Activated CD4-positive, alpha-beta T cell treated with anti-CD3 and anti-CD28 coated beads for 48 hours (primary cell): Measurements from ENCODE around the gene ADAM10.

Experiments
- DNase-seq: peaks from one replicate; pipeline ENCODE4 v3.0.0-alpha.2; 2020

Gene ADAM10

GRCh38 chr15:58707397-58707796, 42.1 kb downstream of the ADAM10 start:
- DNase-seq: no peak

GRCh38 chr15:58705105-58705504, 44.4 kb downstream of the ADAM10 start:
- DNase-seq: no peak

- DNase-seq: no peak
Observed at GRCh38 chr15:58704155-58704865, 45.2 kb downstream of the ADAM10 start.

- DNase-seq: no peak
Observed at GRCh38 chr15:58703610-58704009, 45.9 kb downstream of the ADAM10 start.

GRCh38 chr15:58702233-58702632, 47.3 kb downstream of the ADAM10 start:
- no peak for DNase-seq

- no peak for DNase-seq
Observed at GRCh38 chr15:58701376-58701775, 48.1 kb downstream of the ADAM10 start.

GRCh38 chr15:58699769-58700168, 49.7 kb downstream of the ADAM10 start:
- no peak for DNase-seq

GRCh38 chr15:58698887-58699641, 50.4 kb downstream of the ADAM10 start:
- DNase-seq: no peak

GRCh38 chr15:58697220-58697619, 52.3 kb downstream of the ADAM10 start:
- no peak for DNase-seq

GRCh38 chr15:58696738-58697137, 52.8 kb downstream of the ADAM10 start:
- DNase-seq: no peak

GRCh38 chr15:58694641-58695398, 54.7 kb downstream of the ADAM10 start:
- no peak for DNase-seq

GRCh38 chr15:58690703-58691102, 58.8 kb downstream of the ADAM10 start:
- DNase-seq: no peak

GRCh38 chr15:58689646-58690045, 59.9 kb downstream of the ADAM10 start:
- no peak for DNase-seq

GRCh38 chr15:58686286-58686685, 63.2 kb downstream of the ADAM10 start:
- DNase-seq: no peak

- no peak for DNase-seq
Observed at GRCh38 chr15:58684751-58685150, 64.8 kb downstream of the ADAM10 start.

- no peak for DNase-seq
Observed at GRCh38 chr15:58684036-58684710, 65.3 kb downstream of the ADAM10 start.

- no peak for DNase-seq
Observed at GRCh38 chr15:58682234-58682633, 67.3 kb downstream of the ADAM10 start.

GRCh38 chr15:58678683-58679082, 70.8 kb downstream of the ADAM10 start:
- DNase-seq: no peak

GRCh38 chr15:58677426-58677825, 72.1 kb downstream of the ADAM10 start:
- DNase-seq: no peak

- DNase-seq: no peak
Observed at GRCh38 chr15:58676766-58677165, 72.7 kb downstream of the ADAM10 start.

- DNase-seq: no peak
Observed at GRCh38 chr15:58671186-58671585, 78.3 kb downstream of the ADAM10 start.

- no peak for DNase-seq
Observed at GRCh38 chr15:58669108-58669507, 80.4 kb downstream of the ADAM10 start.

GRCh38 chr15:58666957-58667356, 82.5 kb downstream of the ADAM10 start:
- no peak for DNase-seq
